Tibial nerve (tissue), 4 donors: ENCODE results near the gene RAB8A. TPM values are rescaled to one million over a fixed set of nuclear protein-coding genes. Genes with fewer than 3 reads are reported as not detected.

Source experiments
- DNase-seq, 2 donors: peaks; one replicate each; pipeline ENCODE4 v3.0.0-alpha.2; 2019; ENCODE audit warnings: low spot score in 2 of 2
- H3K27ac ChIP-seq, 4 donors: fragments of 200-600 bp; sonication (generic) in 3 of 4; one replicate each; pipeline ENCODE4 v1.5.1; 2017 to 2019; ENCODE audit warnings: mild to moderate bottlenecking in 1 of 4
- H3K27me3 ChIP-seq, 2 donors: fragments of 200-600 bp; sonication (generic) in 1 of 2; one replicate each; pipeline versions ENCODE4 v1.5.1 to v1.6.0; 2017 to 2019
- H3K36me3 ChIP-seq, 3 donors: fragments of 200-600 bp; sonication (generic); one replicate each; pipeline ENCODE4 v1.5.1; 2018 to 2019
- H3K4me1 ChIP-seq, 4 donors: fragments of 200-600 bp; sonication (generic) in 3 of 4; one replicate each; pipeline ENCODE4 v1.5.1; 2017 to 2019
- H3K4me3 ChIP-seq, 4 donors: fragments of 200-600 bp; sonication (generic) in 3 of 4; one replicate each; pipeline ENCODE4 v1.5.1; 2017 to 2019; ENCODE audit warnings: mild to moderate bottlenecking in 1 of 4, moderate library complexity in 1 of 4
- H3K9me3 ChIP-seq, 4 donors: fragments of 200-600 bp; sonication (generic) in 3 of 4; one replicate each; pipeline ENCODE4 v1.5.1; 2017 to 2019
- CTCF ChIP-seq, 5 experiments: fragments of 200-600 bp in 3 of 5; fragments of 450-650 bp in 2 of 5; sonication (generic) in 3 of 5; IDR thresholded peaks; one replicate each; pipeline ENCODE4 v1.5.1; 2016 to 2019; ENCODE audit warnings: antibody characterized with exemption in 5 of 5, mild to moderate bottlenecking in 3 of 5, moderate library complexity in 2 of 5
- EP300 ChIP-seq, 2 donors: sonication (generic); formaldehyde crosslinking; IDR thresholded peaks; one replicate each; pipeline ENCODE4 v1.6.1; 2017; ENCODE audit warnings: antibody characterized with exemption in 2 of 2, mild to moderate bottlenecking in 1 of 2
- POLR2A ChIP-seq, 2 donors: fragments of 450-650 bp; IDR thresholded peaks; one replicate each; pipeline ENCODE4 v1.6.1; 2017; ENCODE audit warnings: antibody characterized with exemption in 2 of 2, mild to moderate bottlenecking in 2 of 2, moderate library complexity in 2 of 2
- WGBS, 2 donors: methylation state at CpG; one replicate each; pipeline ENCODE4 v1.1.5; 2018; 5-methylcytosine and 5-hydroxymethylcytosine counted together
- total RNA-seq, 4 donors: library from RNA; depleted of rRNA; stranded (reverse); fragments of >200 nt; gene quantifications; one replicate each; pipeline ENCODE4 v1.1.0, GENCODE V29; 2016

RAB8A gene
- total RNA-seq, 4 donors from 2014 or later: 27.3 to 42.9 (median 36.3) TPM

DNA sequence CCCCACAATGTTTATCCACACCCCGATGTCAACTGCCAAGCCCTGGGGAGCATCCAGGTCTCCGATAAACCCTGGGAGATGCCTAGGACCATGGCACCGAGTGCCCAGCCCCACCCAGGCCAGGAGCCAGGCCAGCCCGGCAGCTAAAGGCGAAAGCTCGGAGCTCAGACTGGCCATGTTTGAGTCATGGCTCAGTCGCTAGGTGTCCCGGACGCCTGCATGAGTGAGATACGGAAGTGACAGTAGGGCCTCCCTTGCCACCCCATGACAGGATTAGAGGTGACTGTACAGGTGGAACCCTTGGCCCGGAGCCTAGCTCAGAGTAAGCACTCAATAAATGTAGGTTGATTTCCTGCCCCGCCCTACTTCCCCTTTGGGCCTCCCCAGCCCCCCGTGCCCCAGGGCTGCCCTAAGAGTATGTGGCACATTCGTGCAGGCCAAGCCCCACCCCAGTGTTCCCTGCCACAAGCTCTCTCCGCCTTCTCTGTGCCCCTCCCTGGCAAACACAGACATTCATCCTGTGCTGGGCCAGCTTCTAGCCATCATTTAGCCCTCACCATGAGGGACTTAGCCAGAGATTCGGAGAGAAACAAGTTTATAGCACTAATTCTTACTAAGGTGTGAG, 41.2 kb upstream of the RAB8A start:
- DNase-seq: no peak
- WGBS, 2 donors: 66 to 72% methylated on average over 14 to 16 of the region's 16 CpGs
- peaks cover 0 to 17% (median 4%) of the 10 kb centered on the region in 4 donors for H3K4me1 ChIP-seq

GRCh38 chr19:16071072-16071691, 40.5 kb upstream of the RAB8A start:
- Histone ChIP-seq H3K9me3 (no peaks in the 10 kb centered on the region), H3K27me3 (no peaks in the 10 kb centered on the region), H3K27ac (peak overlapping the region in 3 of 4 donors; percentile 60 to 89 (median 73)), H3K36me3 (no peaks in the 10 kb centered on the region), H3K4me3 (no peak overlapping the region), H3K4me1 (peaks cover 0 to 17% (median 6%) of the 10 kb centered on the region in 4 donors)
- WGBS, 2 donors: 74 to 78% methylated on average over 9 of the region's 9 CpGs
- no peak for TF ChIP-seq CTCF (IDR thresholded peaks at IDR 0.05)
- TF ChIP-seq EP300 (IDR thresholded peaks at IDR 0.05): no peak
- TF ChIP-seq POLR2A (IDR thresholded peaks at IDR 0.05): no peak
- no peak for DNase-seq

More for the DNA sequence above, 41.2 kb upstream of the RAB8A start:
- H3K36me3 ChIP-seq: no peaks in the 10 kb centered on the region
- peak overlapping the region in 2 of 4 donors; percentile 3 to 21 for H3K4me3 ChIP-seq
- H3K27ac ChIP-seq: peak overlapping the region in 3 of 4 donors; percentile 60 to 89 (median 73)
- no peaks in the 10 kb centered on the region for H3K27me3 ChIP-seq
- no peaks in the 10 kb centered on the region for H3K9me3 ChIP-seq
- TF ChIP-seq EP300 (IDR thresholded peaks at IDR 0.05) (peak in 1 of 2 donors; percentile 37), CTCF (IDR thresholded peaks at IDR 0.05) (no peak)

DNA sequence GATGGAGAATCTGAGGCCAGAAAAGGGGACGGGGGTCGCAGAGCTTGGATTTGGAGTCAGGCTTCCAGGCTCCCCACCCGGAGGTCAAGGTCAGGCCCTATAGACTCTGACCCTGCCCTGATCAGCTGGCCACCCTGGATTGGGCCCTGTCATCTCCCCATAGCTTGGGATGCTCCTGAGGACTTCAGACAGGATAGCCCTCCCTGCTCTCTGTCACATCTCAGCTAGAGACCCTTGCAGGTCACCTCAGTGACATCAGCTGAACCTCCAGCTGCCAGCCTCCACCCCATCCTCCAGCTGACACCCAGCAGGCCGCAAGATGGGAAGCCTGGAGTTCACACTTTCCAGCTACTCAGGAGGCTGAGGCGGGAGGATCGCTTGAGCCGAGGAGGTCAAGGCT, 38.2 kb upstream of the RAB8A start:
- H3K27me3 ChIP-seq: no peaks in the 10 kb centered on the region
- peak overlapping the region in 1 of 4 donors; percentile 73 for H3K27ac ChIP-seq
- H3K36me3 ChIP-seq: no peaks in the 10 kb centered on the region
- peaks cover 0 to 23% (median 20%) of the 10 kb centered on the region in 4 donors for H3K4me1 ChIP-seq
- no peak overlapping the region for H3K4me3 ChIP-seq
- no peaks in the 10 kb centered on the region for H3K9me3 ChIP-seq
- DNase-seq: no peak
- TF ChIP-seq EP300 (IDR thresholded peaks at IDR 0.05) (no peak), POLR2A (IDR thresholded peaks at IDR 0.05) (no peak), CTCF (IDR thresholded peaks at IDR 0.05) (no peak)
- 86 to 91% methylated on average over 7 of the region's 7 CpGs for WGBS, 2 donors

DNA sequence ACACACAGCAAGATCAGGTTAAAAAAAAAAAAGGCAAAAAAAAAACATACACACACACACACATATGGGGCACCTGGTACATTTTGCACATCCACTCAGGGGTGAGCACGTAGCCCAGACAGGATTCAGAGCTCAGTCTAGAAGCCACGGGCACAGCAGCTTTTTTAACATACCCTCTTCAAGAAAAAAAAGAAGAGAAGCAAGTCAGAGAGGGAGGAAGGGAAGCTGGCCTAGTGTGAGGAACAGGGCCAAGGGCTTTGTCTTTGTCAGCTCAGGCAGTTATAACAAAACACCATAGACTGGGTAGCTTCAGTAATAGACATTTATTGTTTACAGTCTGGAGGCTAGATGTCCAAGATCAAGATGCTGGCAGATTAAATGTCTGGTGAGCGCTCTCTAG, 37.7 kb upstream of the RAB8A start:
- Histone ChIP-seq H3K36me3 (no peaks in the 10 kb centered on the region), H3K27me3 (no peaks in the 10 kb centered on the region), H3K27ac (peak overlapping the region in 2 of 4 donors; percentile 98 to 100), H3K9me3 (no peaks in the 10 kb centered on the region), H3K4me1 (peaks cover 0 to 27% (median 21%) of the 10 kb centered on the region in 4 donors), H3K4me3 (no peak overlapping the region)
- TF ChIP-seq EP300 (IDR thresholded peaks at IDR 0.05): no peak
- no peak for DNase-seq
- 60 to 63% methylated on average over 3 of the region's 3 CpGs for WGBS, 2 donors

GRCh38 chr19:16074488-16075365, 37.0 kb upstream of the RAB8A start:
- H3K27me3 ChIP-seq: no peaks in the 10 kb centered on the region
- H3K9me3 ChIP-seq: no peaks in the 10 kb centered on the region
- H3K4me3 ChIP-seq: no peak overlapping the region
- H3K4me1 ChIP-seq: peaks cover 0 to 34% (median 27%) of the 10 kb centered on the region in 4 donors
- TF ChIP-seq POLR2A (IDR thresholded peaks at IDR 0.05) (no peak), EP300 (IDR thresholded peaks at IDR 0.05) (no peak), CTCF (IDR thresholded peaks at IDR 0.05) (no peak)
- WGBS, 2 donors: 92 to 96% methylated on average over 10 of the region's 10 CpGs
- DNase-seq: no peak
- no peaks in the 10 kb centered on the region for H3K36me3 ChIP-seq
- H3K27ac ChIP-seq: peak overlapping the region; percentile 98 to 100 (median 100)
